ENCODE measurements around the gene APOC3.
"Not testable (repeated sequence)": the region's sequence is repeated elsewhere in the genome, so short reads cannot be mapped to it uniquely, and the experiment has no call there.

Gene APOC3

DNA sequence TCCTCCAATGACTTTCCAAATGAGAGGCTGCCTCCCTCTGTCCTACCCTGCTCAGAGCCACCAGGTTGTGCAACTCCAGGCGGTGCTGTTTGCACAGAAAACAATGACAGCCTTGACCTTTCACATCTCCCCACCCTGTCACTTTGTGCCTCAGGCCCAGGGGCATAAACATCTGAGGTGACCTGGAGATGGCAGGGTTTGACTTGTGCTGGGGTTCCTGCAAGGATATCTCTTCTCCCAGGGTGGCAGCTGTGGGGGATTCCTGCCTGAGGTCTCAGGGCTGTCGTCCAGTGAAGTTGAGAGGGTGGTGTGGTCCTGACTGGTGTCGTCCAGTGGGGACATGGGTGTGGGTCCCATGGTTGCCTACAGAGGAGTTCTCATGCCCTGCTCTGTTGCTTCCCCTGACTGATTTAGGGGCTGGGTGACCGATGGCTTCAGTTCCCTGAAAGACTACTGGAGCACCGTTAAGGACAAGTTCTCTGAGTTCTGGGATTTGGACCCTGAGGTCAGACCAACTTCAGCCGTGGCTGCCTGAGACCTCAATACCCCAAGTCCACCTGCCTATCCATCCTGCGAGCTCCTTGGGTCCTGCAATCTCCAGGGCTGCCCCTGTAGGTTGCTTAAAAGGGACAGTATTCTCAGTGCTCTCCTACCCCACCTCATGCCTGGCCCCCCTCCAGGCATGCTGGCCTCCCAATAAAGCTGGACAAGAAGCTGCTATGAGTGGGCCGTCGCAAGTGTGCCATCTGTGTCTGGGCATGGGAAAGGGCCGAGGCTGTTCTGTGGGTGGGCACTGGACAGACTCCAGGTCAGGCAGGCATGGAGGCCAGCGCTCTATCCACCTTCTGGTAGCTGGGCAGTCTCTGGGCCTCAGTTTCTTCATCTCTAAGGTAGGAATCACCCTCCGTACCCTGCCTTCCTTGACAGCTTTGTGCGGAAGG is 2.9 kb downstream of the APOC3 start:
- peak in 1 of 2 experiments; percentile 14 for DNase-seq

DNA sequence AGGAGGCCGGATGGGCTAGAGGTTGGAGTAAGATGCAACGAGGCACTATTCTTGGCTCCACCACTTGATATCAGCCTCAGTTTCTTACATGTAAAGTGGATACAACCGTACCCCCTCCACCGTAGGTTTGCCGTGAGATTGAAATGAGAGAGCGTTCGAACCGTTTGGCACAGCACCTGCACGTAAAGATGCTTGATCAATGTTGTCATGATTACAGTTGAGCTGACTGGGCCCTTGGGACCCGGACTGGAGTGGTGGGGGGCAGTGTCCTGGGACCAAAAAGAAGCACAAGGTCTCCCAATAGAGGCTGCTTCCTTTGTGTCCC is 3.7 kb downstream of the APOC3 start:
- DNase-seq, result no peak

DNA sequence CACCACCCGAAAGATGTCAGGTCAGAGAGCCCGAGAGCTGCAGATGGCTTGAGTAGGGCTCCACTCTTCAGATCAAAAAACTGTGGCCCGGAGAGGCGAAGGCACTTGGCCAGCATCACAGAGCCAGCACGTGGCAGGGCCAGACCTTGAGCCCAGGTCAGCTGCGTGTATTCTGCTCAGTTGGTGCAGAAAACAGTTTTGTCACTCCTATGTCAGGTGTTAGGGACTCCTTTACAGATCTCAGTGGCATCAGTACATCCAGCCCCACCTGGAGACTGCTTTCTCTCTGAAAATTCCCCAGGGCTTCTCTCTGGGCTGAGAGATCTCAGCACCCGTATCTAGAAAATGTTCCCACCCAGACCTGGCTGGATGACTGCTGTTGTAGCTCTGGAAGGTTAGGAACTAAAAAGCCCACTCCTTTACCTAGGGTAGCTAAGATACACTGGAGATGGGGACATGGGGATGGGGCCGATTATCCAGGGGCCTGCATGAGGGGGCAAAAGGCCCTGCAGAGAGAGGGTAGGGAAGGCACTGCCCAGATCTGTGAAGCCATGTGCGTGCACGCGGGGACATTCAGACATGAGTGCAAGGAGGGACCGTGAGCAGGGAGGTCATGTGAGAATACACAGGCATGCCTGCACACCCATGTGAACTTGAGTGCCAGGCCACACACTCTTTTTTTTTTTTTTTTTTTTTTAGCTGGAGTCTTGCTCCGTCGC is 4.3 kb downstream of the APOC3 start:
- DNase-seq, result no peak

DNA sequence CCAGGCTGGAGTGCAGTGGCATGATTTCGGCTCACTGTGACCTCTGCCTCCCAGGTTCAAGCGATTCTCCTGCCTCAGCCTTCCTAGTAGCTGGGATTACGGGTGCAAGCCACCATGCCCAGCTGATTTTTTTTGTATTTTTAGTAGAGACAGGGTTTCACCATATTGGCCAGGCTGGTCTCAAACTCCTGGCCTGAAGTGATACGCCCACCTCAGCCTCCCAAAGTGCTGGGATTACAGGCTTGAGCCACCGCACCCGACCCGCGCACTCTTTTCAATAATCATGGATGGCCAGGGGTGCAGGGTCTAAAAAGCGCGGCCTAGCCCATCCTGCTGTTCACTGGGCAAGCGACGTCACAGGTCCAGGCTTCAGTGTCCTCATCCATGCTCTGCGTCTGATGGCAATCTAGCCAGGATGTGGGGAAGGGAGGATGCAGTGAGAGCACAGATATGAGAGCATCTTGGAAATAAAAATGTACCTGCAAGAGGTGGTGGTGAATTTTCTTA is 4.9 kb downstream of the APOC3 start:
- DNase-seq, result not testable (repeated sequence)

DNA sequence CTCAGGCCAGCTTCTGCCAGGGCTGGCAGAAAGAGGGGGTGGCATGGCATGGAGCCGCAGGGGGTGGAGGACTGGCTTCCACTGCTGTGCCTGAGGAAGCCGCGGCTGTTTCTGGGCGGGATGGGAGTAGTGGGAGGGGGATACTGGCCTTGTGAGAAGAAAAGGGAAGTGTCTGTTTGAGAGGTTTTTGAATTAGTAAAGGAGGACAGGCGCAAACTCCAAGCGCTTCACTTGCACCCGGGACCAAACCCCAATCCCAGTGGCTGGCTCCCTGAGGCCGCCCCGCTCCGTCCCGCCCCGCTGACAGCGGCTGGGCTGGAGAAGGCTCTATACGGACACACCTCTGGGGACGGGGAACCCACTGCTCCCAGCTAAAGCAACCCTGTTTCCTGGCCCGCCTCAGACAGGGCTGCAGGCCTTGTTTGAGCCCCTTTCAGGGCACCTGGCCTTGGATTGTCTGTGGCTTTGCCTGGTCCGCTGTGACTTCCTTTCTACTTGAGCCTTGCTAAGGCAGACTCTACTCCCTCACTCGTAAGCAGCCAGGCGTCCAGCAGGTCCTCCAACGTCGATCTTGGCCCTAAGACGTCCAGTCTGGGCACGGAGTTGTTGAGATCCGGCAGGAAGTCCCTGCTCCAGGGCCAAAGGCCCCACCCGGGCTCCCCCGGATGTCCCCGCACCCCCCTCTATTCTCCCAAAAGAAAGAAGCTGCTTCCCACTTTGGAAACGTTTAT is 5.5 kb downstream of the APOC3 start:
- no peak for DNase-seq

DNA sequence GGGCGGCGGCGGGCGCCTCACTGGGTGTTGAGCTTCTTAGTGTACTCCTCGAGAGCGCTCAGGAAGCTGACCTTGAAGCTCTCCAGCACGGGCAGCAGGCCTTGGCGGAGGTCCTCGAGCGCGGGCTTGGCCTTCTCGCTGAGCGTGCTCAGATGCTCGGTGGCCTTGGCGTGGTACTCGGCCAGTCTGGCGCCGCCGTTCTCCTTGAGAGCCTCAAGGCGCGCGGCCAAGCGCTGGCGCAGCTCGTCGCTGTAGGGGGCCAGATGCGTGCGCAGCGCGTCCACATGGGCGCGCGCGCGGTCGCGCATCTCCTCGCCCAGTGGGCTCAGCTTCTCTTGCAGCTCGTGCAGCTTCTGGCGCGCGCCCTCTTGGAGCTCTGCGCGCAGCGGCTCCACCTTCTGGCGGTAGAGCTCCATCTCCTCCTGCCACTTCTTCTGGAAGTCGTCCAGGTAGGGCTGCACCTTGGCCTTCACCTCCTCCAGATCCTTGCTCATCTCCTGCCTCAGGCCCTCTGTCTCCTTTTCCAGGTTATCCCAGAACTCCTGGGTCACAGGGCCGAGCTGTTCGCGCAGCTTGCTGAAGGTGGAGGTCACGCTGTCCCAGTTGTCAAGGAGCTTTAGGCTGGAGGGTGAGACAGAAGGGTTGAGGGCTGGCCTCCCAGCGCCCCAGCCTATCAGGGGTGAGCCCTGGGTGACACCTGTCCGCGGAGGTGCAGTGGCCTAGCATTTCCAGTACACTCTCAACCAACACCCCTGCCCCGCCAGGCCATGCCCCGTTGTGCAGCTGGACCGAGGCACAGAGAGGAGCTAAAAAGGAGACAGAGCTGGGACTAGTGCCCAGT is 6.3 kb downstream of the APOC3 start:
- DNase-seq, result peak; percentile 85 to 86

DNA sequence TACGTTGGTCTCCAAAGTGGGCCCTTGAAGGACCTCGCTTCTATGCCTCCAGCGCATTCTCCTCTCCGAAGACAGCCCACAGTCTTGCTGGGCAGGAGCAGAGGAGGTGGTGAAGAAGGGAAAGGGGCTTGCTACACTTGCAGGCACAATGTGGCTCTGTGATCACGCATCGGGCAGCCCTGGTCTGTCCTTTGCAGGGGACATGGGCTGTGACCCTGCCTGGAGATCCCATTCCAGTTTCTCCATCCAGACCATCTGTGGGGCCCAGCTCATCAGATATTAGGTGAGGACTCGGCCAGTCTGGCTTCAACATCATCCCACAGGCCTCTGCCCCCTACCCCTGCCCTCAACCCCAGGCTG is 6.9 kb downstream of the APOC3 start:
- DNase-seq, result no peak

DNA sequence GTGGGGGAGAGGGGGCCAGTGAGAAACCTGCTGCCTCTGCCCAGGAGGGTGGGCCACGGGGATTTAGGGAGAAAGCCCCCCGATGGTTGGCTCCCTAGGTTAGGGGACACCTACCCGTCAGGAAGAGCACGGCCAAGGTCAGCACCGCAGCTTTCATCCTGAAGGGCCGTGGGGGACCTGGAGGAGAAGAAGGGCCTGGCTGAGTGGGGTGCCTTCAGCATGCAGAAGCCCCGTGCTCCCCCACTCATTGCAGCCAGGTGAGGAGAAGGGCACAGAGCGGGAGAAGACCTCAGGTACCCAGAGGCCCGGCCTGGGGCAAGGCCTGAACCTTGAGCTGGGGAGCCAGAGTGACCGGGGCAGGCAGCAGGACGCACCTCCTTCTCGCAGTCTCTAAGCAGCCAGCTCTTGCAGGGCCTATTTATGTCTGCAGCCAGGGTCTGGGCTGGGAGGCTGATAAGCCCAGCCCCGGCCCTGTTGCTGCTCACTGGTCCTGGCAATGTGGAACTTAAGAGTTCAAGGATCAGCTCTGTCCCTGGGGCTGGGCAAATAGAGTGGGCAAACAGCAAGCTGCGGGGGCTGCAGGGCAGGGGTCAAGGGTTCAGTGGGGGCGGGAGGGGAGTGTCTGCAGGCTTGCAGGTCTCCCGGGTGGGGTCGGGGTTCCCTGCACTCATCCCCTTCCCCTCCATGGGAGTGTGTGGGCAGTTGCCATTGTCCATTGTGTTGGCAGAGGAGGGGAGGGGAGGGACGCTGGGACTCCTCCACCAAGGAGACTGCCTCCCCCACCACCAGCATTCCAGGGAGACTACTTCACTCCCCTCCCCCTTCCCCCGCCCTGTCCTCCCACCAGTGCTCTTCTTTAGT is 7.8 kb downstream of the APOC3 start, which contains the start of gene APOA1:
TSS of gene APOA1 (minus strand) at position 392 of the 861 bp plus-strand sequence. CDS start at position 157, 235 bp downstream.
- no peak for DNase-seq

DNA sequence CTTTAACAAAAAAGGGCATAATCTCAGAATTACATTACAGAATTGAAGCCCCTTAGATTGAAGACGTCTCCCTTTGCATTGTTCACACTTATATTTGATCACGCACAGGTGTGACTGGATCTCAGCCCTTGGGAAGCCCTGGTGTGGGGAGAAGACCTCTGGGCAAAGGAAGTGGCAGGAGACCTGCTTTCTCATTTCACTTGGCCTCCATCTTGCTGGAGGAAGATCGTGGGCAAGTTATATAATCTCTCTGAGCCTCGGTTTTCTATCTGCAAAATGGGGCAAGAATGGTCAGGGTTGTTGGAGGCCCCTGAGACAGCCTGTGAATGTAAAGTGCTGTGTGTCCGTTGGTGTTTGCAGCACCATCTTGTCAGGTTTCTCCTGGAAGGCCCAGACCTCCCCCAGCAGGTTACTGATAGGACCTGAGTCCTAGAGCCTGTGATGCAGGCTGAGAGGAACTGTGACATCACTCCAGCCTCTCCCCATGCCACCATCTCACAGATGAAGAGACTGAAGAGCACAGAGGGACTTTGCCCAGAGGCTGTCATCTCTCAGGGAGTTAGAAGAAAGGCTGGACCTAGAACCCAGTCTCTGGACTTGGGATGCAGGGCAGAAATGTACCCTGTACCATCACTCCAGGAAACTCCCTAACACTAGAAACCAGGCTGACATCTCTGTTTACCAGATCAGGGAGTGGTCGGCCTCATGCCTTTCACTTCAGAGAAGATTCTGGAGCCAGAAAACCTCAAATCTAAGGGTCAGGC is 8.8 kb downstream of the APOC3 start:
- DNase-seq, result no peak

DNA sequence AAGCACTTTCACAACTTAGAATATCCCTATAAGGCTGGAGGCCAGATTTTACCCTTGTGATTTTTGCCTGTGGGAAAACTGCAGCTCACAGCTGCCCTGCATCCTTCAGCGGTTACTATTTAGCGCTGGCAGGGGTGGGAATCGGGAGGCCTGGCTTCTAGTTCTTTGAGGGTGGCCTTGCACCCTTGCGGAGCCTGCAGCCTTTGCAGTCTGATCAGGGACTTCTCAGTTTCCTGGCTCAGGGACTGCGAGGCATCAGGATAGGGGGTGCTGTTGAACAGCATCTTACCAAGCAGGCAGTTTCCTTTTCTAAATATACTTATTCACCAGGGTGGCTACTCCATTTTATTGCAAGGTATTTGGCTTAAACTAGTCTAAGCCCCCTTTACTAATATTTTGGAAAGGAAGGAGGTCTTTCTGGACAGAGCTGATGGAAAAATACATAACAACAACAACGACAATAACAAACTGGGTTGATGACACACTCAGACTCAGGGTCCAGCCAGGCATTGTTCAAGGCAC is 10.6 kb downstream of the APOC3 start:
- DNase-seq, result no peak

DNA sequence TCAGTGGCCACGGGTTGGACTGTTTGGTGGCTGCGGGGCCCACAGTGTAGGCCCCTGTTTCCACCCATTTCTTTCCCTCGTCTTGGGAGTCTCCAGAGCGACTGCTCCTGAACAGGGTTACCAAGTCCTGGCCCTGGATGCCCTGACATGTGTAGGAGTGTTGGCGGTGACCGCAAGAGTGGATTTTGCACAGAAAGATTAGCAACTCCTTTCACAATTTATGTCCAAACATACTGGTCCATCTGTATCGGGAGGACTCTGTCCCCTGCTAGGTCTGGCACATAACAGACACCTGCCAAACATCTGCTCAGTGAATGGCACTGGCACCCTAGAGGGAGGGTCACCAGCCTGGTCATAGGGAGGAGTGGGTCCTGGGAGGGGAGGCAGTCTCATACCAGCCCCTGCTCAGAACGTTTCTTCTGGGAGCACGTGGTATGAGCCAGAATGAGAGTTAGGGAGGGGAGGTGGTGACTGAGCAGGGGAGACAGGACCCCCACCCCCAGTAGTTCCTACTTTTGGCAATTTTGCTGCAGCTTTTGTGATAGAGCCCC is 11.1 kb downstream of the APOC3 start:
- DNase-seq, result no peak

DNA sequence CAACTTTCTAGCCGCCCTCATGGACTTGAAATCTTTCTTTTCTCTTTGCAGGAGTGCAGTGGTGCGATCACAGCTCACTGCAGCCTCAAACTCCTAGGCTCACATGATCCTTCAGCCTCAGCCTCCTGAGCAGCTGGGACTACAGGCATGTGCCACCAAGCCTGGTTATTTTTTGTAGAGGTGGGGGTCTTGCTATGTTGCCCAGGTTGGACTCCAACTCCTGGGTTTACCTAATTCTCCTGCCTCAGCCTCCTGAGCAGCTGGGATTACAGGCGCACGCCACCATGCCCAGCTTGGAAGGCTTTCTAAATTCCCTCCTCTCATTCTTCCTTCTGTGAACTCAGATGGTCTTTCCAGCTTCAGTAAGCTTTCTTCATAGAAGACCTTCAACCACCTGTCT is 12.4 kb downstream of the APOC3 start:
- no peak for DNase-seq

DNA sequence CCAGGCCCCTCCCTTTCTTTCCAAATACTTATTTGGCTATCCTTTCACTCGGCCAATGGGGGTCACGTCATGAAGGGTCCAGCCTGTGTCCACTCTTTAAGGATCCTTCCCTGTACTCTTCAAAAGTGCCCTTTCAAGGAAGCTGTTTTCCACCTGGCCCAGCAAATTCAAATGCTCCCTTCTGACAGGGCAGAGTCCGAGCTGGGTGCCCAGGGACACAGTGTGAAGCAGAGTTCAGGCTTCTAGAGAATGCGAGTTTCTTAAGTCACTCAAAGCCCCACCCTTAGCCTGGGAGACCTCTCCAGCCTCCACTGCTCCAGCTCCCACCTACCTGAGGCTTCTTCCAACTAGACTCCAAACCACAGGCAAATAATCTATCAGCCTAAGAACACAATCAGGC is 13.2 kb downstream of the APOC3 start:
- no peak for DNase-seq

DNA sequence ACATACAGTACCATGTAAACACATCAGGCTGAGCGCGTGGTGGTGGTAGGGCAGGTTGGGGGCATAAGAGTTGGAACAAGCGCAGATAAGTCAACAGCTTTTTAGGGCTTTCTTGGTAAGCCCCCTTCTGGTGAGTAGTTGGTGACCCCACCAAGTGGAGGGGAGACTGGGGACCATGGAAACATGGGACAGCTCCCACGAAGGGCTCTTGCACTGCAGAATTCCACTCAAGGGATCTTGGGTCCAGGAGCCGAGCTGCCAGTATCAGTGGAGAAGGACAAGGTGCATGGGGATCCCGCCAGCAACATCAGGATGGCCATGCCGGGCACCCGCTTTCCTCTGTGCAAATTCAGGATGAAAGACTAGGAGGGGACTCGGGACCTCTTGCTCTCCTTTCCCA is 14.0 kb downstream of the APOC3 start:
- no peak for DNase-seq

DNA sequence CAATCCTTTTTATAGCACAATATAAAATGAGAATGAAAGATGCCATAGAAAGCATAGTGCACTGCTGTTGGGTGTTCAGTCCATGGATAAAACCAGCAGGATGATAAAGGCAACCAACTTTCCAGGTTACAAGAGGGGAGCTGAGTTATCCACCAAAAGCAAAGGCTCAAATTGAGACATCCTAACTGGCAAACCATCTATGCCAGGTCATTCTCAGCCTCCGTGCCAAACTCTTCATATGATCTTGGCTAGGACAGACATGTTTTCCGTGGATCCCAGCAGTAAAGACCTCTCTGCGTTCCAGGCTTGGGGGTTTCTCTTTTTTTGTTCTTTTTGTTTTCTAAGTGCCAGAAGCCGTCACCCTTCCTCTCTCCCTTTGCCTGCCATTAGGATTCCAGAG is 15.0 kb downstream of the APOC3 start:
- no peak for DNase-seq

DNA sequence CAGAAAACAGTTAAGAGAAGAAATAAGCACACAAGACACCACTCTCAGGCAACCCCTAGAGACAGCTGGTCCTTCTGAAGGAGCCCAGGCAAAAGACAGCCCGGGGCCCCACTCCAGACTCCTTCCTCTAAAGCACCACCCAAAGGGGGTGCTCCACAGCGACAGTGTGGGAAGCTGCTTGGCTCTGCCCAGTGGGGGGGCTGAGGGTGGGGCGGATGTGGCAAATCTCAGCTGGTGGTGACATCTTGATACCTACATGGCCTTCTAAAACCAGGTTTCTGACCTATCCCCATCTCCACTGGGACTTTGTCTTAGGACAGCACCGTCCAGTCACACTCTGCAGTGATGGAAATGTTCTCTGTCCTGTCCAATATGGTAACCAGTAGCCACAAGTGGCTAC is 17.9 kb downstream of the APOC3 start:
- DNase-seq, result no peak

DNA sequence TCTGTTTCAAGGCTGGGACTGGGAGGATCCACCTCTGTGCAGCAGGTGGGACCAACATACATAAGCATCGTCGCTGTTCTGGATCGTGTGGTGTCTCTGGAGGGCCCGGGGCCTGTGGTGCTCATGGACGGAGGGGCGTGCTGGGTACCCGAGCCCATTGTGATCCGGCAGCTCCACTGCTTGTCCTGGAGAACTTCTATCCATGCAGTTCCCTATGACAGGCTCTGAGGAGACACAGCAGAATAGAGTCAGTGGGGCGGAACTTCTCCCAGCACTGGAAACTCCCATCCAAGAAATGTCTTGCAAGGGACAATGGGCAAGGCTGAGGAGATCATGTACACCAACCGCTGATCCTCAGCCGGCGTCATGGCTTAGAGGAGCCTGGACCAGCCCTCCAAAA is 19.4 kb downstream of the APOC3 start:
- DNase-seq, result no peak

DNA sequence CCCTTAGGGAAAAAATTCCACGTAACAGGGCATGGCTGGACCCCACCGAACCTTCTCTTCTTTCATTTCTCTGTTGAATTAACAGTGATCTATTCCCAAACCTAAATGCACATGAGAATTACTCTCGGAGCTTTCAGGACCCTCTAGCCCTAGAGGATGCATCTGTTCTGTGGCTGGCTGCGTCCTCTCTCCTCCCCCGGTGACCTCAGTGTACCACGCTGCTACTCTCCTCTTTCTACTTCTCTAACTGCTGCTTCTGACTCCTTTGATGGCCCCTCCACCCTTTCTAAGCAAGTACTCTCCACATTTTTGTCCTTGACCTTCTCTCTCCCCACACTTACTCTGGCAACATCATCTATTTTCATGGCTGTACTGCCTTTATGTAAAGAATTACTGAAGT is 19.8 kb downstream of the APOC3 start:
- DNase-seq, result no peak

DNA sequence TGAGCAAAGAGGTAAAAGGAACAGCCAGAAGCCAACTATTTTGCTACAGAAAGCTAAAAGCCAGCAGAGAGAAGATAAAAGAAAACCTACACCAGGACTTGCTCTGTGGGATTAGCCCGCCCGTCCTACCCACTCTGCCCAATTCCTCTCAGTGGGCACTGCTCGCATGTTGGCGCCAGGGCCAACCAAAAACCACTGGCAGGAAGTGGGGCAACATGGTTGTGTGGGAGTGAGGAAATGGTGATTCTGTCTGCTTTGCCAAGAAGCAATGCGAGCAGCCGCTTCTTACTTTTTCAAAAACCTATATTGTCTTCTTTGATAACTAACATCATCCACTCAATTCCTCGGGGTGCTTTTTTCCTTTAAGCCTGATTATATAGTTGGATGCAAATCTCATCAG is 21.9 kb downstream of the APOC3 start:
- no peak for DNase-seq
